A549 (cell line): ENCODE measurements around the gene LRRC73.
"Not testable (repeated sequence)": the region's sequence is repeated elsewhere in the genome, so short reads cannot be mapped to it uniquely, and the experiment has no call there.

Source experiments
- EP300 ChIP-seq, 2 experiments: fragments of >200 bp; sonication (Bioruptor Twin); formaldehyde crosslinking; IDR thresholded peaks; 2 replicates in 1 of 2; 3 replicates in 1 of 2; pipeline ENCODE4 v1.6.1; 2016 to 2017
- ESRRA ChIP-seq: fragments of 150-350 bp; IDR thresholded peaks from 2 replicates; pipeline ENCODE4 v1.6.1; 2014; ENCODE audit warnings: mild to moderate bottlenecking, low read length, borderline replicate concordance

GRCh38 chr6:43498291-43498690 is 11.9 kb downstream of the LRRC73 start:
- not testable (repeated sequence) for TF ChIP-seq EP300 (IDR thresholded peaks at IDR 0.05); ESRRA
